Stomach (tissue), 4 donors: ENCODE data around the gene PRDX3.

ENCODE experiments used
- EP300 ChIP-seq: sonication (generic); formaldehyde crosslinking; IDR thresholded peaks from one replicate; pipeline ENCODE4 v1.6.1; 2017; ENCODE audit warnings: antibody characterized with exemption
- POLR2A ChIP-seq, 4 donors: fragments of 450-650 bp; IDR thresholded peaks; one replicate each; pipeline ENCODE4 v1.6.1; 2016; ENCODE audit warnings: antibody characterized with exemption in 4 of 4, control low read depth in 2 of 4, mild to moderate bottlenecking in 1 of 4, moderate library complexity in 1 of 4

- TF ChIP-seq EP300 = no peak
- no peak for TF ChIP-seq POLR2A (IDR thresholded peaks at IDR 0.05)
These were observed 25.0 kb downstream of the PRDX3 start for GRCh38 chr10:119153661-119154060.
